Stimulated activated CD4-positive, alpha-beta T cell treated with anti-CD3 and anti-CD28 coated beads, Interleukin-1b, Interleukin-23, amount 100 ng/mL, for 24 hours (primary cell): ENCODE measurements around the gene ZDHHC20.

Experiments
- DNase-seq, 4 experiments: peaks; one replicate each; pipeline ENCODE4 v3.0.0-alpha.2; 2020; ENCODE audit warnings: low read depth in 4 of 4, low spot score in 1 of 4

The ZDHHC20 gene, protein sequence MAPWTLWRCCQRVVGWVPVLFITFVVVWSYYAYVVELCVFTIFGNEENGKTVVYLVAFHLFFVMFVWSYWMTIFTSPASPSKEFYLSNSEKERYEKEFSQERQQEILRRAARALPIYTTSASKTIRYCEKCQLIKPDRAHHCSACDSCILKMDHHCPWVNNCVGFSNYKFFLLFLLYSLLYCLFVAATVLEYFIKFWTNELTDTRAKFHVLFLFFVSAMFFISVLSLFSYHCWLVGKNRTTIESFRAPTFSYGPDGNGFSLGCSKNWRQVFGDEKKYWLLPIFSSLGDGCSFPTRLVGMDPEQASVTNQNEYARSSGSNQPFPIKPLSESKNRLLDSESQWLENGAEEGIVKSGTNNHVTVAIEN

DNA sequence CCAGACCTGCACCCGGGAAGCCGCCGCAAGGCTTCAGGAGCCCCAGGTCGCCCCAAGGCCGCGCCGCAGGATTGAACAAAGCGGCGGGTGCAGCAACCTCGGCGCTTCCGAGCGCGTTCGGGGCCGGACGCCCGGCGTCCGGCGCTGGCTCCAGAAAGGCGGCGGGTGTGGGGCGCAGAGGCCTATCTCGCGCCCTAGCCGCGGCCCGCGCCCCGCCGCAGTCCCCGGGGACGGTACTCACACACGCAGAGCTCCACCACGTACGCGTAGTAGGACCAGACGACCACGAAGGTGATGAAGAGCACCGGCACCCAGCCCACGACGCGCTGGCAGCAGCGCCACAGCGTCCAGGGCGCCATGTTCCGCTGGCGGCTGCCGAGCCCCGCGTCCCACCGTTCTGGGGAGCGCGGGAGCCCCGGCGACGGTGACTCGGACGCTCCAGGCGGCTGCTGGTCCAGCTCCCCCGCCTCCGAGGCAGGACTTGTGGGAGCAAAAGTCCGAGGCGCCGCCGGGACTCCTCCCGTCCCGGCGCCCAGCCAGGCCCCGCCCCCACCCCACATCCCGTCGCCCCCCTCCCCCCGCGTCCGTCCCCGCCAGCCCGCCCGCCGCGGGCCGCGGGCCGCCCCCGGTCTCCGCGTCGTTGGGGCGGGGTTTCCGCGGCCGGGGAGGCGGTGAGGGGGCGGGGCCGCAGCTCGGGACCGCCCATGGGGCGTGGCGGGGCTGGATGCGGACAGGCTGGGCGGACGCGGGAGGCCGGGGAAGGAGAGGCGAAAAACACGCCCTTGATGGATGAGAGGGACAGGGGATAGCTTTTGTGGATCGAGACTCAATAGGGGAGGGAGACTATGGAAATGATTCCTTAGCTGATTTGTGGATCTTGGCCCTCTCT lies at the start of gene ZDHHC20:
ZDHHC20 (minus strand) TSS at position 491 of the 889 bp plus-strand sequence; CDS start at position 359, 132 bp downstream.
- peak; percentile 79 to 94 (median 84) for DNase-seq

DNA sequence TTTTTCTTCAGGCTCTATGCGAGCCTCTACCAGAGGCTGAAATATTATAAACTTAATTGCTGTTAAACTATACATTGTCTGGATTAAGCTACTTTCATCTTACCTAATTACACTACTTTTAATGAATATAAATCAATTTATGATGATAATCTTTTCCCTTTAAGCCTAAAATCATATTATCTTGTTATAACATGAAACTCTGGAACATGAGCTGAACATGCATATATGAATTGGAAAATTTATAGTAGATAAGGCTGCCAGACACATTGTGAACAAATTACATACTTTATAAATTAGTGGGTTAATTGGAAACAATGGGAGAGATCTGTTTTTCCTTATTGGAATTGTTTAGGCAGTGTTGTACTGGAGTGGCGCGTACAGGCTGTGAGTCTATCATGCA lies 45.3 kb upstream of the ZDHHC20 start:
- no peak for DNase-seq

- DNase-seq: no peak
Observed at GRCh38 chr13:21501686-21502085, 42.6 kb upstream of the ZDHHC20 start.

DNA sequence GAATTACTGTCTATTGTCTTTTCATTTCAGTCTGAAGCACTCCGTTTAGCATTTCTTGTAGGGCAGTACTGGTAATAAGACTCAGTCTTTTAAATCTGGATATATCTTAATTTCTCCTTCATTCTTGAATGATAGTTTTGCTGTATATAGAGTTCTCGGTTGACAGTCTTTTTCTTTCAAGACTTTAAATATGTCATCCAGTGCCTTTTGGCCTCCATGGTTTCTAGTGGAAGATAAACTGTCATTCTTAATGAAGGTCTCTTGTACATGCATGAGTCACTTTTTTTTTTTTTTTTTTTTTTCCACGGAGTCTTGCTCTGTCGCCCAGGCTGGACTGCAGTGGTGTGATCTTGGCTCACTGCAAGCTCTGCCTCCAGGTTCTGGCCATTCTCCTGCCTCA lies 27.2 kb upstream of the ZDHHC20 start:
- no peak for DNase-seq

GRCh38 chr13:21483748-21484147 lies 24.6 kb upstream of the ZDHHC20 start:
- DNase-seq: no peak

DNA sequence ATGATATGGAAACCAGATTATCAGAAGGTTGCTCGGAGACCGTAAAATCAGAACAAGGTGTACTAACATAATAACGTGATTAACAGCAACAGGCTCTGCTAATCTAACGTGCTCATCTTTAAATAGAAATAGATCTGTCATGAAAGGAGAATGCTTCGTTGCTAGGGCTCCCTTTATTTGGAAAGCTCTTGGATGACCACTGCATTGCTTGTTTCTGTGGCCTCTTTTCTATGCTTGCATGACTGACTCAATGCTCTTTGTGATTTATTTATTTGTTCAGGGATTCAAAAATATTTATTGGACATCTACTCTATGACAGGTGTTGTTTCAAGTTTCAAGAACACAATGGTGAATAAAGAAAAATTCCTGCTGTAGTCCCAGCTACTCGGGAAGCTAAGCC lies 22.3 kb upstream of the ZDHHC20 start:
- no peak for DNase-seq

- DNase-seq: peak in 2 of 4 experiments; percentile 4 to 15
Observed at GRCh38 chr13:21478881-21479808, 20.0 kb upstream of the ZDHHC20 start.

GRCh38 chr13:21476893-21477472 lies 17.9 kb upstream of the ZDHHC20 start:
- peak; percentile 65 to 71 (median 68) for DNase-seq

DNA sequence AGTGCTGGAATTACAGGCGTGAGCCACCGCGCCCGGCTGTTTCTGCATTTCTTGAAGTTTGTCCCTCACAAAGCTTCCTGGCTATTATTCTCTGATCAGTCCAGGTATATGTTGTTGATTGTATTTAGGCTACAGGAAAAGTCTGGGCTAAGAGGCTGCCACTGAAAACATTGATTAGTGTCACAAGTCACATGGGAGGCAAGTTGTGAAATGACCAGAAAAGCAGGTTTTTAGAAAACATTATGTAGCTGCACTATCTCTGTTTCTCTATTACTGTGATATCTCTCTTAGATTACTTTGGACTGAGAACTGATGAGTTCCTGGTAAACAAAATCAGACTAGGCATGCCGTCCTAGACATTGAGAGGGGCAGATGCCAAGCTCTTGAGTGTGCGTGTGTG lies 16.0 kb upstream of the ZDHHC20 start:
- no peak for DNase-seq

DNA sequence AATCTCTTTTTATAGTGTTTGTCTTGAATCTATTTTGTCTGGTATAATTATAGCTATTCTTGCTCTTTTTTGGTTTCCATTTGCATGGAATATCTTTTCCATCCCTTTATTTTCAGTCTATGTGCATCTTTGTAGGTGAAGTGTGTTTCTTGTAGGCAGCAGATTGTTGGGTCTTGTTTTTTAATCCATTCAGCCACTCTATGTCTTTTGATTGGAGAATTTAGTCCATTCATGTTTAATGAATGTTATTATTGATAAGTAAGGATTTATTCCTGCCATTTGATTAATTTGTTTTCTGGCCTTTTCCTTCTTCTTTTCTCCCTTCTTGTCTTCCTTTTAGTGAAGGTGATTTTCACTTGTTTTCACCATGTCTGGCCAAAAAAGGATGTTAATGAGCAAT lies 11.7 kb upstream of the ZDHHC20 start:
- no peak for DNase-seq

- no peak for DNase-seq
Observed at GRCh38 chr13:21466527-21466926, 7.4 kb upstream of the ZDHHC20 start.

DNA sequence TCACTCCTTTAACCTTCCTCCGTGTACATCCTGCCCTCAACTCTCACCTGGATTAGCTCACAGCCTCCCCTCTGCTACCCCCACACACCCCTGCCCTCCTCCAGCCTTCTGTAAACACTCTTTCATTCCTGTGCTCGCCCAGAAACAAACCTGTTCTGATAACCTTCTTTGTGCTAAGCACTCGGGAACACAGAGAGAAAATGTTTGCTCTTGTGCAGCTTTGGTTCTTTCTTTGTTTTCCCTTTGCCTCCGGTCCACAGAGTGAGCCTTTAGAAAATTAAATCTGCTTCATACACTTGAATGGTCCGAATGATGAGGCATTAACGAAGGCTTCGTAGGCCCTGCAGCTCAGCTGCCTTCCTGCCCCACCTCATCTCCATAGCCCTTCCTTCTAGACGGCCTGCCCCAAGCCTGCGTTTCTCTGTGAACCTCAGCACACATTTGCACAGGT lies 6.6 kb upstream of the ZDHHC20 start:
- DNase-seq: no peak

DNA sequence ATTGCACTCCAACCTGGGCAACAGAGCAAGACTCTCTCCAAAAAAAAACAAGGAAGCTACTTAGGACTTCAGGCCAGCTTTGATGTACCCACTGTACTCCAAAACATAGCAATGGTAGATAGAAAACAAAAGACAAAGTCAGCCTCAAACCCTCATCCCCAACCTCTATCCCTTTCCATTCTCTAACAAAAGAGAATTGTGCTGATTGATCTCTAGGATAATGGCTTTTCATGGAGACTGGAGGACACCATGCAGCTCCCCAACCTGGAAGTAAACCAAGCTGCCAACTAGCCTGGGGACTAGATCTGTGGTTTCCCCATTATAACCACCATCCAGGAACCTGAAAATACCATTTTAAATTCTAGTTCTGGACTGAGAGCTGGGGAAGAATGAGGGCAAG lies 4.3 kb upstream of the ZDHHC20 start:
- no peak for DNase-seq

- no peak for DNase-seq
Observed at GRCh38 chr13:21461131-21461530, 2.0 kb upstream of the ZDHHC20 start.

GRCh38 chr13:21458451-21458812 lies 671 bp downstream of the ZDHHC20 start:
- DNase-seq: peak in 2 of 4 experiments; percentile 30 to 48

DNA sequence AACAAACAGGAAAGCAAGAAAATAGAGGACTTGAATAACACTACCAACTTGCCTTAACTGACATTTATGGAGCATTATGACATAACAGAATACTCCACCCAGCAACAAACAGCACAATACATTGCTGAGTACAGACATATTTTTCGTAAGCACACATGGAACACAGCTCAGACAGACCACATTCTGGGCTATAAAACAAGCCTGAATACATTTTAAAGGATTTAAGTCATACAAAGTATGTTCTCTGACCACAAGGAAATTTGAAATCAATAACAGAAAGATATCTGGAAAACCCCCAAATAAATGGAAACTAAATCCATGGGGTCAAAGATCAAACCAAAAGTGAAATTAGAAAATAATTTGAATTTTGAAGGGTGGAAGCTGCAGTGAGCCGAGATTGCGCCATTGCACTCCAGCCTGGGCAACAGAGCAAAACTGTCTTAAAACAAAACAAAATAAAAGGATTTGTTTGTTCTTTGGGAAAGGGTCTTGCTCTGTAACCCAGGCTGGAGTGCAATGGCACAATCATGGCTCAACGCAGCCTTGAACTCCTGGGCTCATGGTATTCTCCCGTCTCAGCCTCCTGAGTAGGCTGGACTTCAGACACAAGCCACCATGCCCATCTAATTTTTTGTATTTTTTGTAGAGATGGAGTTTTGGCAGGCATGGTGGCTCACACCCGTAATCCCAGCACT lies 5.6 kb downstream of the ZDHHC20 start:
- DNase-seq: no peak

DNA sequence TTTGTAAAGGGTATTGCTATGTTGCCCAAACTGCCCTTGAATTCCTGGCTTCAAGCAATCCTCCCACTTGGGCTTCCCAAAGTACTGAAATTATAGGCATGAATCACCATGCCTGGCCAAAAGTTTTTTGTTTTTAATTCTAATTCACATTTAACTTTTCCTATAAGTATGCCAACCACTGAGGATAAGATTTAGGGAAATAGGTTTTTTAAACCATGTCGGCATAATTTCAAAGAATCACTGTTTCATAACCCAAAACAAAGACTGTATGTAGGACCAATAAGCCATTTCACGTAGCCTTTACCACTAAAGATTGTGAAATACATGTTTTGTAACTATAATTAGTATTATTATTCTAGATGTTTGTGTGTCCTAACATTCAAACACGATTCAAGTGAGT lies 8.2 kb downstream of the ZDHHC20 start:
- DNase-seq: no peak

DNA sequence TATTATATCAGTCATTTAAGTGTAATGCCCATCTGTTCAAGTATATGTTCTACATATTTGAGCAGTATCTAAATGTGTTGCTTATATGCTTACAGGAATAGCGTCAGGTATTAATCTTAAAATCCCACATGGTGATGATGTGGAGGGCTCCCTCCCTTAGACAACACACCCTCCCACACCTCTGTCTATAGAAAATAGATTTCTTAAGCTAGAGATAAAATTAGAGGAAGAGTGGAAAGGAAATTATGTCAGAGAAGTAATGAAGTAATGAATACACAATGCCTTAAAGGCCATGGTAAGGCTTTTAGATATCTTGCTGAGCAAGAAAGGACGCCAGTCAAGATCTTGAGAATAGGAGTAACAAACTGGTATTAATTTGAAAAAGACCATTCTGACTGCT lies 12.4 kb downstream of the ZDHHC20 start:
- no peak for DNase-seq

DNA sequence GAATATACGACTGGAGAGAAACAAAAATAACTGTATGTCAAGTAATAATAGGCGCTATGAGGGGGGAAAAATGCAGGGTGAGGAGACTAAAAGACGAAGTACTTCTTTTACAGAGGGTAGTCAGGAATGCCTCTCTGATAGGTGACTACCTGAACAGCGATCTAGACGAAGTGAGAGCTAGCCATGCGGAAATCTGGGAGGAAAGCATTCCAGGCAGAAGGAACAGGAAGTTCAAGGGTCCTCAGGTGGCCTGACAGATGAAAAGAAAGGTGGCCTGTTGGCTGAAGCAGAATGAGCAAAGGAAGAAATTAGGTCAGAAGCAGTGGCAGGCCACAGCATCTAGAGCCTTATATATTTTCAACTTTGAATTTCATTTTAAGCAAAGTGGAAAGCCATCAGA lies 13.3 kb downstream of the ZDHHC20 start:
- no peak for DNase-seq

DNA sequence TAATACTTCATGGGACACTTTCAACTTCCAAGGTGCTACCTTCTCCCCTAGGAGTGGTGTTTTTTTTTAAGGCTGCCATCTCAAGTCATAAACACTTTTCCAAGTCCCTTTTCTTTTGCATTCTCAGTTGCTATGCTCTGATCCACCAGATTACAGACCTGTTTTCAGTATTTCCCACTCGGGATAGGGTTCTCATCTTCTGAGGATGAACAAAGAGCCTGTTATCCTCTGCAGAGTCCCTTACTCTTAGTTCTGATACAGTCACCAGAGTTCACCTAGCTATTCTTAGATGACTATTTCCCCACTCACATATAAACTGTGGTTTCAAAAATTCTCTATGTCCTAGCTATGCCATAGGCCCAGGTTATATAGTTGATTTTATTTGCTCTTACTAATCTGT lies 15.9 kb downstream of the ZDHHC20 start:
- no peak for DNase-seq
